HG03139 (cell line): ENCODE data around the gene CDT1.
"Not testable (repeated sequence)": the region's sequence is repeated elsewhere in the genome, so short reads cannot be mapped to it uniquely, and the experiment has no call there.

ENCODE experiments used
- ATAC-seq: cut with Tn5 transposase; IDR thresholded peaks from one replicate; pipeline ENCODE4 v1.9.1; 2021; ENCODE audit not compliant: unreplicated experiment

The CDT1 gene

DNA sequence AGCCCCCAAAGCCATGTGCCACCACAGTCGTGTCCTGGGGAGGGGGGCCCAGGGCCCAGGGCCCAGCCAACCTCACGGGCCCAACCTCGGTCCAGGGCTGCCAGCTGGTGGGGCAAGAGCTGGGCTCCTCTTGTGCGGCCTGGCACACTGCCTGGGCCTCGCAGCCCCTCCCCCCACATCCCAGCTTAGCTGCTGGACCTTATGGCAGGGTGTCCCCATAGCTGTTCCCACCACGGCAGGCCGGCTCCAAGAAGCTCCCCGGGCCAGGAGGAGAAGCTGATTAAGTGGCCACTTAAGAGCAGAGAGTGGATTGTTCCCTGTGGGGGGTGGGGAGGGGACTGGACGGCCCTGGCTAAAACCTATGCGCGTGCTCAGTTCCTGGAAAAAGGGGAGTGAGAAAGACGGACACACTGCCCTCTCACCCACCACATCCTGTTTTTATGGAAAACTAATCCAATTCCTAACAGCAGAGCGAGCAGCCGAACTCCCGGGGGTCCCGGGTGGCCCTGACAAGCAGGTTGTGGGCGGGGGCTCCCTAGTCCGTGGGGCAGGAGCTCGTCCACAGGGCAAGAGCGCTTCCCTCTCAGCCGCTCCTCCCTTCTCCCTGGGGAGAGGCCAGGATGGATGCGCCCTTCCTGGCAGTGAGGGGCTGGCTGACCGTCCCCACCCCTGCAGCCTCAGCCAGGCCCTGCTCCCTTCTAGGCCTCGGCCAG is 35.4 kb upstream of the CDT1 start:
- no peak for ATAC-seq

DNA sequence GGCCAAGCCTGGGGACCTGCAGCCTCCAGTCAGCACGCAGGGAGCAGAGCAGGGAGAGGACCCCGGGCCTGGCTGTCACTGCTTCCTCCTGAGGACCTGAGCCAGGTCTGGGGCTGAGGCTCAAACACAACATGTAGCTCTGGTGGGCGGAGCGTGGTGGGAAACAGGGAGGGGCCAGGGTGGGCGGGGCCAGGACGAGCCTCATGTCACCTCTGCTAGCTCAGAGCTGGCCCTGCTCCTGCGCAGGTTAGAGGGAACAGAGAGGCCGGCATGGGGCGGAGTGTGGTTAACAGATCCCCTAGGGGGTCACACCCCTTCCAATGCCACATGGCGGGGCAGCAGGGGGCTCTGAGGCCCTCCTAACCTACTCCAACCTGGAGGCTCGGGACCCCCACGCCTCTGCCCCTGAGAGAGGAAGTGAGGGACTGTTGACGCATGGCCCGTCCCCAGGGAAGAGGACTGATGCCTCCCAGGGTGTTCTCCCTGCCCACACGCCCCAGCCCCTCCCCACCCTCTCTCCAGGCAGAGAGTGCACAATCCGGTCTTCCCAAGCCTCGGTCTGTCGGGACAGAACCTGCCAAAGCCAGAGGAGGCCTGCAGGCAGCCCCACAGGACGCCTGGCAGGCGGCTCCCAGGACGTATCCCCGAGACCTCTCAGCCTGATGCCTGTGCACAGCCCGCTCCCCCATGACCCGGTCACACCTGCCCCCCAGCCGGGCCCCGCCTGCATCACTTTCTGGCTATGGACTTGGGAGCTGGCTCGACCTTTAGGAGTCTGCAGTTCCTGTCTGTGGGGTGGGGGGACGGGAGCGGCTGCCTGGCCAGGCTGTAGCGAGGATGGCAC is 33.8 kb upstream of the CDT1 start:
- ATAC-seq: no peak

DNA sequence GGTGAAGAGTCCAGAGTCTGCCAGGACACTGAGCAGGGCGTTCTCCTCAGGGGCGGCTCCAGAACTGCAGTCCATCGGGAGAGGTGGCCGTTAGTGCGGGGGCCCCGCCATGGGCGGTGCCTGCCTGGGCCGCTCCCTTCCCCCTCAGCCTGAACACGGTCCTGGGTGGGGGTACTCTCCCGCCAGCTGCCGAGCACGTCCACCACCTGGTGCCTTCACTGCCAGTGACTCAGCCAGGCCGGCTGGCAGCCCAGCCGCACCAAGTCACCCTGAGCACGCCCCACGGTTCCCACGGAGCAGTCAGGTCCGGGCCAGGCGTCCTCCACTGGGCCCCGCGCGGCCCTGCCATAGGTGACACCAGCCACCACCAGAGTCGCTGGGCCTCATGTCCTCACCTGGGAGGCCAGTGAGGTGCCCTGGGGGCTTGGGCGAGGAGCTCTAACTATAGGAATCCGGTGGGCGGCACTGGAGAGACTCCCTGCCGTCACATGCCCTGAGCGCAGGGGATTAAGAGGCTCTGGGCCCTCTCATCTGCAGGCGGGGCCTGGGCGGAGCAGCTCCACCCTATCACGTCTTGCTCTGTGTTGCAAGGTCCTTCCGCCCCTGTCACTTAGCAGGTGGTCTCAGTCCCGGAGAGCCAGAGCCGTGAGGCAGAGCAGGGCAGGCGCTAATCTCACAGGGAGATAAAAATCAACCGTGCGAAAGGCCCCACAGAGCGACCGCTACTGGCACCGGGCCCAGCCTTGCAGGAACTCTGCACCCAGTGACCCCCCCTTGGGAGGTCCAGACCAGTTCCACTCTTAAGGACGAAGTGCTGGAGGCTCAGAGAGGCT is 32.9 kb upstream of the CDT1 start:
- ATAC-seq: peak; percentile 44

DNA sequence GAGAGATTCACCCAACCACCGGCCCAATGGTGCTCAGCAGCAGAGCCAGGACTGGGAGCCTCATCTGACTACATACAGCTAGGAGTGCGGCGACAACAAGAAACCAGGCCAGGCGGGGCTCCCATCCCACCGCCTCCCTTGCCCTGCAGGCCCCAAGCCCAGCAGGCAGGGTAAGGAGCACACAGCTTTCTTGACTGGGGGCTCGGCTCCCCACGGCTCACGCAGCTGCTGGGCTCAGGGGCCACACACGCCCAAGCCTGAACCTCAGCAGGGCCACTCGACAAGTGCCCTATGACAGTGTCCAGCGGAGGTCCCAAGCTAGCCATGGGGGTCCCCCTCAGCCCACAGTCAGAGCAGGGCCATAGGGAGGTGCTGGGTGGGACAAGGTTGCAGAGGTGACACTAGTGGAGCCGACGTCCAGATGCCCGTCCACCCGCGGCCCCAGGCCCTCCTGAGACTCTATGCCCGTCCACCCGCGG is 32.3 kb upstream of the CDT1 start:
- ATAC-seq: no peak

DNA sequence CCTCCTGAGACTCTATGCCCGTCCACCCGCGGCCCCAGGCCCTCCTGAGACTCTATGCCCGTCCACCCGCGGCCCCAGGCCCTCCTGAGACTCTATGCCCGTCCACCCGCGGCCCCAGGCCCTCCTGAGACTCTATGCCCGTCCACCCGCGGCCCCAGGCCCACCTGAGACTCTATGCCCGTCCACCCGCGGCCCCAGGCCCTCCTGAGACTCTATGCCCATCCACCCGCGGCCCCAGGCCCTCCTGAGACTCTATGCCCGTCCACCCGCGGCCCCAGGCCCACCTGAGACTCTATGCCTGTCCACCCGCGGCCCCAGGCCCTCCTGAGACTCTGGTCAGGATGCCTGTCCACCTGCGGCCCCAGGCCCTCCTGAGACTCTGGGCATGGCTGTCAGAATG is 31.8 kb upstream of the CDT1 start:
- not testable (repeated sequence) for ATAC-seq

DNA sequence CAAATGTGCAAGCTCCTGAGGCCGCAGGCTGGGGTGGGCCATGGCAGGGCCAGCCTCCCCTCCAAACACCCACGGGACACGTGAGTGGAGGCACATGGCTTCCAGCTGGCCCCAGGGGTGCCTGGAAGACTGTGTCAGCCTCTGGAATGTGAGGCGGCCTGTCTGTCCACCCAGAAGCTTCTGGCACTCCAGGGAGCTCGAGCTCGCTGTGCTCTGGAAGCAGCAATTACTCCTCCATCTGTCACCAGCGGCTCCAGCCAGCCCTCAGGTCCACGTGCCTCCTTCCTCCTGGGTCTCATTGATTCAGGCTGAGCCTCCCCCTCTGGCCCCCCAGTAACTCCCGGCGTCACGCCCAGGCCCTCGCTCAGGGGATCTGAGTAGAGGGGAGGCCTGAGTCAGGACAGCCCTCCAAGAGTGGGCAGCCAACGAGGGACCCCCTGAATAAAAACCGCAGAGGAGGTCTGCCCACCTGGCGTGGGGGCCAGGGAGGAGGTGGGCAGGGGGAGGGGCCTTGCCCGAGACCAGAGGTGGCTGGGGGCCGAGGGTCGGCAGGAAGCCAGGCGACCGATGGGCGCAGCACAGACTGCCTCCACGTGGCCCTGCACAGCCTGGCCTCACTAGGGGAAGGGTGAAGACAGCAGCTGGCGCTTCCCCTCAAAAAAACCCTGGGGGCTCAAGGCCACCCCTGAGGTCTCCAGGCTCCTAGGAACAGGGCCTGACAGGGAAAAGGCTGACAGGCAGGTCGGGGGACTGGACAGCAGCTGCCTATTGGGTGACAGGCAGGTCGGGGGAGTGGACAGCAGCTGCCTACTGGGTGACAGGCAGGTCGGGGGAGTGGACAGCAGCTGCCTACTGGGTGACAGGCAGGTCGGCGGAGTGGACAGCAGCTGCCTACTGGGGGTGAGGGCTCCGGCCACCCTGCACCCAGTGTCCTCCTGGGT is 30.4 kb upstream of the CDT1 start:
- no peak for ATAC-seq

DNA sequence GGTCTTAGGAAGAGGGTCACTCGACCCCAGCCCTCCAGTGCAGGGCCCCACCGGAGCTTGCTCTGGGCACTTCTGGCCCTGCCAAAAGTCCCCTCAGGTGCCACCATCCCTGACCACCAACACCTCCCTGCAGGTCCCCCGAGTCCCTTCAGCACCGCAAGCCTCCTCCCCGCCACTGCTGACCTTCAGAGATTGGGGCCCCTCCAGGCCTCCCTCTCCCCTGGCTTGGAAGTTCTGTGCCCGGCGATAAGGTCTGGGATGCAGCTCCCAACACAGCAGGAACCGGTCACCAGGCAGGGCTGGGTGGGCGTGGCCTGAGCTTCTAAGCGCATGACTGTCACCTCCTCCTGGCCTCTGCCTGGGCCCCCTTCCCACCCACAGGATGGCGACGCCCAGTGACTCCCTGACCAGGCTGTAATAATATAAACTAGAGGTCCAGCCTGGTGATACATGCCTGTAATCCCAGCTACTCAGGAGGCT is 29.7 kb upstream of the CDT1 start:
- ATAC-seq: no peak

DNA sequence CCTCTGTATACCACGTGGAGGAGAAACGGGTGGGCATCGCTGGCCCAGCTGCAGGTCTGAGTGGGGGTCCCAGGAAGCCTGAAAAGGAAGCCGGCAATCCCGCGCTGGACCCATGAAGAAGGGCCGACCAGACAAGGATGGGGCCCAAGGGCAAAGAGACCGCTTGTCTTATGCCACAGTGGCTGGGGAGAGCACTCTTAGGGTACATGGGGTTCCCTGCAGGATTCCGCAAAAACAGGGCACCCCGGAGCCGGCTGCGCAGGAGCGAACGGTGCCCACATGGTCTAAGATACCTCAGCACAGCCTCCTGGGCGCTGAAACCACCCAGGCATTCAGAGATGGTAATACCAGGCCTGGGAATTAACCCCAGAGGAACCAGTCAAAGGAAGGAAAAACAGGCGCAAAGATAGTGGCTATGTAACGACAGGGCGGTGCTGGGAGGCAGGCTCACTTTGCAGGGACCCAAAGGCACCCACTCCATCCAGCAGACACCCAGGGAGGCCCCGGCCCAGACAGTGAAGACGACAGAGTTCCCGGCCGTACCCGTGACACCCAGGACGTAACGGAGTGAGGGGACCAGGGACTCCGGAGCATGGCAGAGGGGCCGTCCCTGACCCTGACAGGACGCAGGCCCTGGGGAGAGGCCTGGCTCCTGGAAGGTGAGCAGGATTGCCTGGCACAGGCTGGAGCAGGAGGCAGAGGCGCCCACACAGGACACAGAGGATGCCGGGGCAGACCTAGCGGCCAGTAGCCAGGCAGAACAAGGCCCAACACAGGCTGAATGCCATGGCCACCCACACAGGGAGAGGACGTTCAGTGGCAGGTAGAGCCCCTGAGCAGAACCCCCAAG is 28.8 kb upstream of the CDT1 start:
- ATAC-seq: no peak

DNA sequence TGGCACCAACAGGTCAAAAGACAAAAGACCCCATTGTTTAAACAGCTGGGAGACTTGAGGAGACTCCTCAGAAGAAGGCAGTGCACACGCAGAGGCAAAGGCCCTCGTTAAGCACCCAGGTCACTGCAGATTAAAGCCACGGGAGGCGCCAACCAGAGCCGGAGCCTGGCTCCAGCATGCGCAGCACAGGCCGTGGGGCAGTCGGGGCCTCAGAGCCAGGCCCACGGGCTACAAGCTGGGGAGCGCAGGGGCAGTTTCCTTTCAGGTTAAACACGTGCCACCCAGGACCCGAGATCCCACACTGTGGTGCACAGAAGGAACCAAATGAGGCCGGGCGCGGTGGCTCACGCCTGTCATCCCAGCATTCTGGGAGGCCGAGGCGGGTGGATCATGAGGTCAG is 27.8 kb upstream of the CDT1 start:
- ATAC-seq: no peak

DNA sequence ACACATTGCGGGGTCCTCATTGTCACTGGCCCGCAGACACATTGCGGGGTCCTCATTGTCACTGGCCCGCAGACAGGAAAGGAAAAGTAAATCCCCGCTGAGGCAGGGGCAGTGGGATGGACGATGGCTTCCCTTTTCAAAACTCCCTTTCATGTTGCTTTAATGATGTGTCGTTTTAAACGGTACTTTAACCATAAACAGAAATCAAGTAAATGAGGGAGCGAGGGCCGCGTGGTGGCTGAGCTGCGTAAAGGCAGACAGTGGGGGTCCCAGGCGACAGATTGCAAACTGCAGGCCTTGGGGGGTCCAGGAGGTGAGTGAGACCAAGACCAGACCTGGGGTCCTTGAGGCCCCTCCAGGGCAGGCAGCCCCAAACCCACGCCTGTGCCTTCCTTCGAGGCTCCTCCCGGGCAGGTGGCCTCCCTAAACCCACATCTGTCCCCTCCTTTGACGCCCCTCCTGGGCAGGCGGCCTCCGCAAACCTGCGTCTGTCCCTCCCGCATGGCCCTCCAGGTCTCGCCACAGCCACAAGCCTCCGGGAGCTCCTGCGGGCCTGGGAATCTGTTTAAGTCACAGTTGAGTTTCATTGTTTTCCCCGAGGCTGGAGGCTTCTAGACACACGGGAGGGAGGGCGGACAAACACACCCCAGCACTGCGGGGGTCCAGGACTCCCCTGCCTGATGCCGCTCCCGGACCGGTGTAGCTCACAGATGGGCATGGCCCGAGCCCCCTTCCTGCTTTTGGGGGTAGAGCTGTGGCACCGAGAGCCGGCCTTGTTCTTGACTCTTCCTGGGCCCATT is 25.9 kb upstream of the CDT1 start:
- ATAC-seq: no peak

DNA sequence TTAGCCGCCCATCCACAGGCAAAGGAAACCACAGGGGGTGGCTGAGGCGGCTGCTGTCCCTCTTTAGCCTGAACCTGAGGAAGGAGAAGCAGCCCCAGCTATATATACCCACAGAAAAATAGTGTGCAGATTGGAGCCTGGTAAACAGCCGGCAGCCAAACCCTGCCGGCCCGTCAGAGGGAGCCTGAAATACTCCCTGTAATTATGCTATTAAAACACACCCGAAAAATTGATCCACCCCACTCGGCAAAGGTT is 25.4 kb upstream of the CDT1 start:
- no peak for ATAC-seq

DNA sequence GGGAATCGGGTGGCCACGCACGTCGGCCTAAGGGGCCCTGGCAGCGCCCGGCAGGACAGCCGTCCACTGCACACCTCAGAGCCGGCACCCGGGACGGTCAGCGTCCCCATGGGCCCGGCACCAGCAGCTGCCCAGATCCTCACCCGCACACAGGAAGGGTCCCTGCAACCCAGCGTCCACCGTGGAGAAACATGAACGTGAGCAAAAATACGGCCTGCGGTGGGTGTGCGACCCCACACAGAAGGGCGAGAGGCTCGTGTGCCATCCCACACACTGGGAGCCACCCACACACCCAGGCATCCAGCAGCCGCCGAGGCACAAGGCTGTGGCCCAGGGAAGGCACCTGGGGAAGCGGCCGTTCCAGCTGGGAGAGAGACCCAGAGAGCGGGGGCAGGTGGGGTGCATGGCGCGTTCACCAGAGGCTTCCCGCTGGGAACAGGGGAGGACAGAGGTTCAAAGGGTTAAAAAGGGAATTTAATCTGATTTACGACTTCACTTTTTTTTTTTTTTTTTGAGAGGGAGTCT is 25.0 kb upstream of the CDT1 start:
- ATAC-seq: no peak

DNA sequence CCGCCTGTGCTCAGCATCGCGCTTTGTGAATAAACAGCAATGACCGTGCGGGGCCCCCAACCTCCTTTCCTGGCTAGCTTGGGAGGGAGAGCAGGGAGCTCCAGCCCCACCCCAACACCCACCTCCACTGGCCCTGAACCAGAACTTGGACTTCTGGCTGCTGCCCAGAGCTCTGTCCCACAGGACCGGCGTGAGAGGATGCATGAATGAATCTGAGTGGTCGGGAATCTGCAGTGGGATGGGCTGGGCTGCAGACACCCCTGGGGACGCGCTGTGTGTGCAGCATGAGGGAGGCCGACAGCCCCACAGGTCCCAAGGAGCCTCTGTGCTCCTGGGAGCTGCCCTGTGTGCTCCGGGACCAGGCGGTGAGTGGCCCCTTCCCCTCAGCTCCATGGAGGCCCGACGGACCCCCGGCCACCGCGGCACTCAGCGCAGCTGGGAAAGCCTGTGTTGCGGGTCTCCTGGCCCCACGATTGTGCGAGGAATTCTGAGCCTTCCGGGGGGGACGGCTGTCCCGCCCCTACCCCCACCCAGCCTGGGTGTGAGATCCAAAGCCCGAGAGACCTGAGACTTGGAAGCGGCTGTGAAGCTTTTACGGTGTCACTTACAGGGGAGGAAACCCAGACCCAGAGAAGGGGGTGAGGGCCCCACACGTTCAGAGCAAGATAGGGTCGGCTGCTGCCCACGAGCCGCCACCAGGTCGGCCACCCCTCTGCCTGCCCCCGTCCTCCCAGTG is 24.0 kb upstream of the CDT1 start:
- ATAC-seq: no peak

DNA sequence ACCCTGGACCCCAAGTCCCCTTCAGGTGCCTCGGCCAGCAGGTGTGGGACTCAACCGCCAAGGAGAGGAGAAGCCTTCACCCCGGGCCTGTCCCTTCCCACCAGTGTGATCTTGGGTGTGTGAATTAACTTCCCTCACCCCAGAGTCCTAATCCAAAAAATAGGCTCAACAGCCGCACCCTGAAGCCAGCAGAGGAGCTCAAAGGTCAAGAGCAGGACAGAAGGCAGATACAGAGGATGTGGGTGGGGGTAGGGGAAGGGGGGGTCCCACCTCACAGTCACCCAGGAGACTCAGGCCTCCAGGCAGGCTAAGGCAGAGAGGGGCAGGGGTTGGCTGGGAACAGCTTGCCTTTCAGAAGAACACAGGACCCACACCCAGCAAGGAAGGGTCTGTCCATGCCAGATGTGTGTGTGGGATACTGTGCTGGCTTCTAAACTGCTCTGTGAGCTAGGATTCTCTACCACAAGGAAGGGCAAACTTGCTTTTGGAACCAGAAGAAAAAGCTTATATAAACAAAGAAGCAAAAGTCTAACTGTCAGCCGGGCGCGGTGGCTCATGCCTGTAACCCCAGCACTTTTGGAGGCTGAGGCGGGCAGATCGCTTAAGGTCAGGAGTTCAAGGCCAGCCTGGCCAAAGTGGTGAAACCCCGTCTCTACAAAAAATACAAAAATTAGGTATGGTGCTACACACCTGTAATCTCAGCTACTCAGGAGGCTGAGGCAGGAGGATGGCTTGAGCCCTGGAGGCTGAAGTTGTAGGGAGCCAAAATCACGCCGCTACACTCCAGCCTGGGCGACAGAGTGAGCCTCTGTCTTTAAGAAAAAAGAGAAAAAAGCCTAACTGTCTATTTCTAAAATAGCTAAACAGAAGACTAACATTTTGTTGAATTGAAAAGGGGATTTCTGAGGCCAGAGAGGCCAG is 23.2 kb upstream of the CDT1 start:
- no peak for ATAC-seq

DNA sequence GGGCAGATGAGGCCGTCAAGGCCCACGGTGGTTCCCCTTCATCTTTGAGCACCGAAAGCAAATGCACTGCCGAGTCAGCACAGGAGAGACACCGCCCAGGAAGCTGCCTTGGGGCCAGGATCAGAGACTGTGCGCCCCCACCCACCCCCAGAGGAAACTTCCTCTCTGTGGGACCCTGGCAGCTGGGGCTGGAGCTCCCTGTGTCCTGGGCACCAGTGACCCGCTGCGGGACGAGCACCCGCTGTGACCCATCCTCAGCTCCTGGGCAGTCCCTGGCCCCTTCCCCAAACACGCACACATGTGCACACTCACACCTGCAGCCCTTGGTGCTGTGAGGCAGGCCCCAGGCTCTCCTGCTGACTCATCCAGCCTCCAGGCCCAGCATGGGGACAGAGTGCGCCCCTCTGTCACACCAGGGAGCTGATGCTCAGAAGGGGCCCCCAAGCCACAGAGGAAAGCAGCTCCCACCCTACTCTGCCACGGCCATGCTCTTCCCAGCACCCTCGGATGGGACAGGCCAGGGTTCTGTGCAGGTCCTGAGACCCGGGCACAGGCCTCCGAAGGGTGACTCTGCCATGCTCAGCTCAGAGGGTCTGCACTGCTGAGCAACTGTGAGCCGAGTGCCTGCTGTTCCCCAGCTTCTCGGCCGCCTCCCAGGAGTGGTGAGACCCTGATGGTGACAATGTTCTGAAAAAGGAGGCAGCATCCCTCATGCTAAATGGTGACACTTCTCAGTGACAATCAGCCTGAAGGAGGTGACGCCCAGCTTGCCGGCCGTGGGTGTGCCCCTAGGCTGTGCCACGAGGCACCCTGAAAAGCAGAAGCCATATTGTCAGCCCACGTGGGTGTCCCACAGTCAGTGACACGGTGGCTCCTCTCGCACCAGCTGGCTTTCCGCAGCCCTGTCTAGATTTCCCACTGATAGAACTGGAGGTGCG is 22.2 kb upstream of the CDT1 start:
- ATAC-seq: no peak
